SU-DHL-6 (cell line): Measurements from ENCODE around the gene BCAP31.

ENCODE experiments used
- CTCF ChIP-seq: fragments of 200-600 bp; sonication (generic); IDR thresholded peaks from one replicate; pipeline ENCODE4 v1.5.1; 2017; ENCODE audit warnings: antibody characterized with exemption, mild to moderate bottlenecking, low read length, moderate library complexity; ENCODE audit not compliant: insufficient read depth, poor library complexity, severe bottlenecking
- EZH2phosphoT487 ChIP-seq: fragments of 200-600 bp; sonication (generic), shearing (Covaris generic); conservative IDR thresholded peaks from 2 replicates; pipeline ENCODE4 v1.6.1; 2018; ENCODE audit warnings: mild to moderate bottlenecking, antibody characterized with exemption, low read length, moderate library complexity, mixed read lengths

- TF ChIP-seq CTCF (no peak), EZH2phosphoT487 (no peak)
These were observed 20.3 kb upstream of the BCAP31 start for GRCh38 chrX:153744210-153745066.
